CD4-positive, alpha-beta T cell (primary cell): ENCODE results near the gene CBFA2T3. TPM values are rescaled to one million over a fixed set of nuclear protein-coding genes. Genes with fewer than 3 reads are reported as not detected.

ENCODE experiments used
- ATAC-seq: fragments of 200-7000 bp; cut with Tn5 transposase; one replicate; pipeline ENCODE4 v1.10.0; 2022; ENCODE audit warnings: mild to moderate bottlenecking; ENCODE audit not compliant: poor library complexity
- CTCF ChIA-PET: fragments of 350-600 bp; sonication (Branson Sonifier 250); formaldehyde crosslinking; loops from one replicate; lab custom pipeline; 2021; ENCODE audit warnings: antibody characterized with exemption, inconsistent platforms; lab: Charles Lee
- POLR2A ChIA-PET: fragments of 350-600 bp; sonication (Branson Sonifier 250); formaldehyde crosslinking; loops from one replicate; lab custom pipeline; 2021; ENCODE audit warnings: antibody characterized with exemption, inconsistent platforms; lab: Charles Lee
- DNase-seq, 14 experiments: peaks; one replicate each; pipeline ENCODE4 v3.0.0-alpha.2; 2013 to 2020; ENCODE audit warnings: mixed read lengths in 2 of 14
- H3K27ac ChIP-seq, 2 donors: one replicate each; pipeline versions ENCODE4 v1.5.1 to v1.7.0; 2013; ENCODE audit warnings: low read length in 2 of 2, low read depth in 1 of 2, mild to moderate bottlenecking in 1 of 2
- H3K27me3 ChIP-seq, 2 experiments: 1 replicate in 1 of 2; 2 replicates in 1 of 2; pipeline versions ENCODE4 v1.6.1 to v1.7.0; 2013; ENCODE audit warnings: low read length in 2 of 2, control low read depth in 1 of 2, mild to moderate bottlenecking in 1 of 2, moderate library complexity in 1 of 2; ENCODE audit not compliant: insufficient read depth in 2 of 2, control insufficient read depth in 1 of 2
- H3K36me3 ChIP-seq: one replicate; pipeline ENCODE4 v1.6.1; 2013; ENCODE audit warnings: low read length, control low read depth; ENCODE audit not compliant: insufficient read depth
- H3K4me1 ChIP-seq: one replicate; pipeline ENCODE4 v1.6.1; 2013; ENCODE audit warnings: low read length, control low read depth; ENCODE audit not compliant: insufficient read depth
- H3K4me3 ChIP-seq: one replicate; pipeline ENCODE4 v1.5.1; 2013; ENCODE audit warnings: mild to moderate bottlenecking, low read length, moderate library complexity
- H3K9me3 ChIP-seq, 2 experiments: 1 replicate in 1 of 2; 2 replicates in 1 of 2; pipeline versions ENCODE4 v1.6.1 to v1.7.0; 2013; ENCODE audit warnings: low read length in 2 of 2, mild to moderate bottlenecking in 2 of 2, control low read depth in 1 of 2, moderate library complexity in 1 of 2; ENCODE audit not compliant: control insufficient read depth in 1 of 2, insufficient read depth in 1 of 2
- H3K27ac Mint-ChIP-seq: one replicate; pipeline ENCODE4 v1.8.0; 2020; ENCODE audit warnings: mixed read lengths
- H3K27me3 Mint-ChIP-seq: one replicate; pipeline ENCODE4 v1.8.0; 2021; ENCODE audit warnings: mixed read lengths
- H3K36me3 Mint-ChIP-seq: one replicate; pipeline ENCODE4 v1.8.0; 2021; ENCODE audit warnings: low read depth, mixed read lengths
- H3K4me1 Mint-ChIP-seq: one replicate; pipeline ENCODE4 v1.8.0; 2021; ENCODE audit warnings: low read depth, mixed read lengths
- H3K4me3 Mint-ChIP-seq: one replicate; pipeline ENCODE4 v1.8.0; 2020; ENCODE audit warnings: mild to moderate bottlenecking, mixed read lengths
- H3K9me3 Mint-ChIP-seq: one replicate; pipeline ENCODE4 v1.8.0; 2020; ENCODE audit warnings: mixed read lengths
- CTCF ChIP-seq: fragments of 200-600 bp; IDR thresholded peaks from one replicate; pipeline ENCODE4 v1.8.0; 2022; ENCODE audit warnings: antibody characterized with exemption, mild to moderate bottlenecking
- intact Hi-C, 2 experiments: fragments of 100-400 bp; cut with DNase I in 1 of 2; cut with micrococcal nuclease in 1 of 2; formaldehyde crosslinking; loops; one replicate each; pipeline versions ENCODE4 v1.15.1 to v1.9.0; 2023 to 2025; cut with DNase I, micrococcal nuclease
- total RNA-seq, 174 experiments: library from RNA in 2 of 174; stranded (reverse) in 2 of 174; gene quantifications; one replicate each; pipeline ENCODE4 v1.2.3 and lab custom pipeline; 2021 to 2026

CBFA2T3 gene
- total RNA-seq, 2 experiments from 2014 or later = 0.80 to 1.6 TPM

GRCh38 chr16:88909431-88910210, 67.4 kb downstream of the CBFA2T3 start:
- no peak for TF ChIP-seq CTCF
- Histone ChIP-seq H3K4me3 (no peak overlapping the region), H3K9me3 (peaks cover 0 to 22% of the 10 kb centered on the region in 2 experiments), H3K27ac (no peak overlapping the region), H3K4me1 (no peaks in the 10 kb centered on the region), H3K27me3 (no peaks in the 10 kb centered on the region), H3K36me3 (no peaks in the 10 kb centered on the region)
- intact Hi-C loops = loop anchor here in 1 of 2 experiments (5.0 kb wide), 1 partner anchor 53 kb away; no protein-coding TSS in a partner anchor
- DNase-seq (no peak), ATAC-seq (no peak)
- Mint-ChIP-seq H3K36me3 (no peaks in the 10 kb centered on the region), H3K4me1 (no peaks in the 10 kb centered on the region), H3K4me3 (no peak overlapping the region), H3K9me3 (no peaks in the 10 kb centered on the region), H3K27ac (no peak overlapping the region), H3K27me3 (no peaks in the 10 kb centered on the region)
- POLR2A ChIA-PET = no interaction called here
- CTCF ChIA-PET = no interaction called here

- intact Hi-C loops = no loop called here
- no peaks in the 10 kb centered on the region for H3K27me3 ChIP-seq
- Mint-ChIP-seq H3K36me3 (no peaks in the 10 kb centered on the region), H3K4me3 (no peak overlapping the region), H3K4me1 (no peaks in the 10 kb centered on the region), H3K27me3 (no peaks in the 10 kb centered on the region), H3K9me3 (no peaks in the 10 kb centered on the region), H3K27ac (no peak overlapping the region)
- no peak overlapping the region for H3K4me3 ChIP-seq
- TF ChIP-seq CTCF = no peak
- no peaks in the 10 kb centered on the region for H3K36me3 ChIP-seq
- H3K4me1 ChIP-seq = no peaks in the 10 kb centered on the region
- no peak for DNase-seq
- ChIA-PET CTCF (no interaction called here), POLR2A (no interaction called here)
- no peak overlapping the region for H3K27ac ChIP-seq
- ATAC-seq = no peak
- H3K9me3 ChIP-seq = peaks cover 0 to 15% of the 10 kb centered on the region in 2 experiments
Observed at GRCh38 chr16:88908307-88908706, 68.7 kb downstream of the CBFA2T3 start.

GRCh38 chr16:88907768-88908167, 69.2 kb downstream of the CBFA2T3 start:
- Histone ChIP-seq H3K27me3 (no peaks in the 10 kb centered on the region), H3K36me3 (no peaks in the 10 kb centered on the region), H3K27ac (no peak overlapping the region), H3K4me1 (no peaks in the 10 kb centered on the region), H3K9me3 (peaks cover 0 to 9% of the 10 kb centered on the region in 2 experiments), H3K4me3 (no peak overlapping the region)
- H3K27me3 Mint-ChIP-seq = no peaks in the 10 kb centered on the region
- no peaks in the 10 kb centered on the region for H3K4me1 Mint-ChIP-seq
- intact Hi-C loops = no loop called here
- ATAC-seq = no peak
- H3K36me3 Mint-ChIP-seq = no peaks in the 10 kb centered on the region
- DNase-seq = no peak
- no peak overlapping the region for H3K4me3 Mint-ChIP-seq
- ChIA-PET CTCF (no interaction called here), POLR2A (no interaction called here)
- H3K9me3 Mint-ChIP-seq = no peaks in the 10 kb centered on the region
- TF ChIP-seq CTCF = no peak
- no peak overlapping the region for H3K27ac Mint-ChIP-seq
